H9 (cell line): ENCODE measurements around the gene DUSP1. TPM values are rescaled to one million over a fixed set of nuclear protein-coding genes. Genes with fewer than 3 reads are reported as not detected.

Source experiments
- DNase-seq: peaks from one replicate; pipeline ENCODE4 v3.0.0-alpha.2; 2017
- H2AFZ ChIP-seq: one replicate; pipeline ENCODE4 v1.6.1; 2013; ENCODE audit warnings: mild to moderate bottlenecking, low read length, control low read depth, moderate library complexity
- H2AK5ac ChIP-seq: 2 replicates; pipeline ENCODE4 v1.6.1; 2013; ENCODE audit warnings: low read length, control low read depth, mixed read lengths; ENCODE audit not compliant: insufficient read length
- H2BK120ac ChIP-seq: one replicate; pipeline ENCODE4 v1.6.1; 2013; ENCODE audit warnings: low read depth, mild to moderate bottlenecking, low read length, control low read depth, inconsistent platforms; ENCODE audit not compliant: poor library complexity, severe bottlenecking
- H2BK12ac ChIP-seq: 2 replicates; pipeline ENCODE4 v1.6.1; 2013; ENCODE audit warnings: low read length, control low read depth, mixed read lengths, low read depth; ENCODE audit not compliant: insufficient read length
- H2BK15ac ChIP-seq: 2 replicates; pipeline ENCODE4 v1.6.1; 2013; ENCODE audit warnings: low read depth, low read length, control low read depth
- H2BK20ac ChIP-seq: one replicate; pipeline ENCODE4 v1.6.1; 2013; ENCODE audit warnings: low read depth, mild to moderate bottlenecking, low read length, control low read depth, inconsistent platforms; ENCODE audit not compliant: poor library complexity, severe bottlenecking
- H2BK5ac ChIP-seq: 2 replicates; pipeline ENCODE4 v1.6.1; 2013; ENCODE audit warnings: low read length, control low read depth, mixed read lengths; ENCODE audit not compliant: insufficient read length
- H3K14ac ChIP-seq: 2 replicates; pipeline ENCODE4 v1.6.1; 2013; ENCODE audit warnings: low read length, control low read depth; ENCODE audit not compliant: insufficient read depth
- H3K18ac ChIP-seq: 2 replicates; pipeline ENCODE4 v1.6.1; 2013; ENCODE audit warnings: low read depth, mild to moderate bottlenecking, mixed read lengths, low read length, control low read depth; ENCODE audit not compliant: insufficient read length
- H3K23ac ChIP-seq: 2 replicates; pipeline ENCODE4 v1.6.1; 2013; ENCODE audit warnings: low read length, control low read depth, mixed read lengths, low read depth; ENCODE audit not compliant: insufficient read length
- H3K23me2 ChIP-seq: 2 replicates; pipeline ENCODE4 v1.6.1; 2013; ENCODE audit warnings: low read depth, mild to moderate bottlenecking, mixed read lengths, low read length, control low read depth; ENCODE audit not compliant: insufficient read length, poor library complexity, severe bottlenecking
- H3K27ac ChIP-seq: 2 replicates; pipeline ENCODE4 v1.5.1; 2013; ENCODE audit warnings: low read length, control low read depth, mixed read lengths, low read depth; ENCODE audit not compliant: insufficient read length
- H3K27me3 ChIP-seq: 2 replicates; pipeline ENCODE4 v1.6.1; 2013; ENCODE audit warnings: low read length, control low read depth, inconsistent platforms; ENCODE audit not compliant: insufficient read depth
- H3K4ac ChIP-seq: 2 replicates; pipeline ENCODE4 v1.6.1; 2013; ENCODE audit warnings: low read depth, mild to moderate bottlenecking, control low read depth, inconsistent platforms, low read length, moderate library complexity
- H3K4me1 ChIP-seq: 2 replicates; pipeline ENCODE4 v1.6.1; 2013; ENCODE audit warnings: low read length, control low read depth, inconsistent platforms; ENCODE audit not compliant: insufficient read depth
- H3K4me2 ChIP-seq: 2 replicates; pipeline ENCODE4 v1.6.1; 2013; ENCODE audit warnings: low read length, control low read depth, mixed read lengths; ENCODE audit not compliant: insufficient read length, insufficient read depth
- H3K56ac ChIP-seq: 2 replicates; pipeline ENCODE4 v1.6.1; 2013; ENCODE audit warnings: low read depth, mild to moderate bottlenecking, mixed read lengths, low read length, control low read depth; ENCODE audit not compliant: insufficient read length
- H3K79me1 ChIP-seq: 2 replicates; pipeline ENCODE4 v1.6.1; 2013; ENCODE audit warnings: low read depth, mild to moderate bottlenecking, moderate library complexity, low read length, control low read depth, inconsistent platforms; ENCODE audit not compliant: insufficient read depth, poor library complexity, severe bottlenecking
- H3K79me2 ChIP-seq: 2 replicates; pipeline ENCODE4 v1.6.1; 2013; ENCODE audit warnings: low read length, control low read depth, inconsistent platforms; ENCODE audit not compliant: insufficient read depth
- H3K9ac ChIP-seq: 2 replicates; pipeline ENCODE4 v1.6.1; 2013; ENCODE audit warnings: low read length, control low read depth, mixed read lengths; ENCODE audit not compliant: insufficient read length; ENCODE audit errors: extremely low read depth
- H3K9me3 ChIP-seq: one replicate; pipeline ENCODE4 v1.6.1; 2013; ENCODE audit warnings: low read depth, low read length, inconsistent platforms; ENCODE audit not compliant: control insufficient read depth
- H3T11ph ChIP-seq: one replicate; pipeline ENCODE4 v1.6.1; 2013; ENCODE audit warnings: mild to moderate bottlenecking, low read length, control low read depth, inconsistent platforms
- H4K20me1 ChIP-seq: one replicate; pipeline ENCODE4 v1.6.1; 2013; ENCODE audit not compliant: control insufficient read depth, insufficient read length, insufficient read depth
- H4K5ac ChIP-seq: 2 replicates; pipeline ENCODE4 v1.6.1; 2013; ENCODE audit warnings: low read depth, mild to moderate bottlenecking, mixed read lengths, low read length, control low read depth; ENCODE audit not compliant: insufficient read length
- H4K8ac ChIP-seq: replicated peaks from 2 replicates; pipeline ENCODE4 v1.6.1; 2013; ENCODE audit warnings: low read length, control low read depth, mixed read lengths, low read depth; ENCODE audit not compliant: insufficient read length
- H4K91ac ChIP-seq: 2 replicates; pipeline ENCODE4 v1.6.1; 2013; ENCODE audit warnings: low read depth, mild to moderate bottlenecking, moderate library complexity, mixed read lengths, low read length, control low read depth; ENCODE audit not compliant: insufficient read length
- H3K27ac Mint-ChIP-seq, 3 experiments: 2 replicates in 2 of 3; 3 replicates in 1 of 3; pipeline ENCODE4 v1.8.0; 2020 to 2021; ENCODE audit warnings: mixed read lengths in 3 of 3, mild to moderate bottlenecking in 1 of 3, moderate library complexity in 1 of 3
- H3K27me3 Mint-ChIP-seq: 2 replicates; pipeline ENCODE4 v1.8.0; 2021; ENCODE audit warnings: low read depth, mild to moderate bottlenecking, moderate library complexity, mixed read lengths
- H3K36me3 Mint-ChIP-seq, 3 experiments: 2 replicates in 2 of 3; 3 replicates in 1 of 3; pipeline ENCODE4 v1.8.0; 2020 to 2021; ENCODE audit warnings: low read depth in 3 of 3, mixed read lengths in 3 of 3; ENCODE audit not compliant: insufficient read depth in 1 of 3
- H3K4me1 Mint-ChIP-seq, 2 experiments: 2 replicates each; pipeline ENCODE4 v1.8.0; 2020; ENCODE audit warnings: mixed read lengths in 2 of 2
- H3K4me3 Mint-ChIP-seq, 2 experiments: 2 replicates in 1 of 2; 3 replicates in 1 of 2; pipeline ENCODE4 v1.8.0; 2020 to 2021; ENCODE audit warnings: mild to moderate bottlenecking in 2 of 2, mixed read lengths in 2 of 2, moderate library complexity in 1 of 2
- H3K9me3 Mint-ChIP-seq, 2 experiments: 2 replicates in 1 of 2; 3 replicates in 1 of 2; pipeline ENCODE4 v1.8.0; 2020; ENCODE audit warnings: mild to moderate bottlenecking in 2 of 2, mixed read lengths in 2 of 2, moderate library complexity in 1 of 2
- CTCF ChIP-seq: fragments of 200-600 bp; sonication (generic); conservative IDR thresholded peaks from 3 replicates; pipeline ENCODE4 v1.8.0; 2021; ENCODE audit warnings: antibody characterized with exemption, mild to moderate bottlenecking
- WGBS: extraction: QIAGEN DNeasy Blood & Tissue Kit; methylation state at CpG from one replicate; pipeline ENCODE4 v1.1.7; 2013; ENCODE audit warnings: missing lambda C conversion rate, low lambda C conversion rate, mixed read lengths; ENCODE audit not compliant: insufficient read length; ENCODE audit errors: extremely low coverage; 5-methylcytosine and 5-hydroxymethylcytosine counted together
- total RNA-seq: library from RNA; stranded (reverse); gene quantifications from 2 replicates; pipeline ENCODE4 v1.2.1, GENCODE V29; 2021

The DUSP1 gene
- total RNA-seq, 1 experiment from 2014 or later = 10.9 TPM

DNA sequence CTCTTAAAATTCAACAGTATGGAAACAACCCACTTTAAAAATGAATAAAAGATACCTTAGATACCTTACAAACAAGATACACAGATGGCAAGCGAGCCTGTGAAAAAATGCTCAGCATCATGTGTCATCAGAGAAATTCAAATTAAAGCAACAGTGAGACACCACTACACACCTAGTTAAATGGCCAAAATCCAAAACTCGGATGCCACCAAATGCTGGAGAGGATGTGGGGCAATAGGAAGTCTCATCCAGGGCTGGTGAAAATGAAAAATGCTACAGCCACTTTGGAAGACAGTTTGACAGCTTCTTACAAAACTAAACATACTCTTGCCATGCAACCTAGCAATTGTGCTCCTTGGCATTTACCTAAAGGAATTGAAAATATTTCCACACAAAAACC is 17.9 kb downstream of the DUSP1 start:
- Histone ChIP-seq H3K4me1 (peaks cover 2% of the 10 kb centered on the region; the same call in 1 of the 2 replicates), H4K5ac (no peak overlapping the region), H3K18ac (no peak overlapping the region), H4K91ac (no peak overlapping the region), H2BK120ac (no peak overlapping the region), H3K14ac (no peak overlapping the region), H3K27ac (no peak overlapping the region), H3K9ac (no peak overlapping the region), H3K4me2 (no peak overlapping the region), H2AK5ac (no peak overlapping the region), H2BK12ac (no peak overlapping the region), H3K23me2 (no peaks in the 10 kb centered on the region), H3K56ac (no peak overlapping the region), H4K20me1 (no peaks in the 10 kb centered on the region), H3T11ph (no peak overlapping the region), H2BK20ac (no peak overlapping the region), H3K79me1 (no peaks in the 10 kb centered on the region), H2AFZ (no peak overlapping the region), H2BK5ac (no peak overlapping the region), H3K23ac (no peak overlapping the region), H3K79me2 (no peaks in the 10 kb centered on the region), H3K9me3 (no peaks in the 10 kb centered on the region), H3K4ac (no peak overlapping the region), H4K8ac (no peak overlapping the region), H3K27me3 (no peaks in the 10 kb centered on the region; the same call in 1 of the 2 replicates), H2BK15ac (no peak overlapping the region; the same call in 1 of the 2 replicates)
- no peak for DNase-seq
- Mint-ChIP-seq H3K9me3 (no peaks in the 10 kb centered on the region; a peak in 1 of 5 replicates), H3K36me3 (no peaks in the 10 kb centered on the region; a peak in 1 of 7 replicates), H3K4me3 (no peak overlapping the region), H3K27ac (no peak overlapping the region), H3K27me3 (peaks cover 59% of the 10 kb centered on the region), H3K4me1 (peaks cover 8% of the 10 kb centered on the region in 2 experiments)
- no peak for TF ChIP-seq CTCF
- no CpG with 5 or more reads among the region's 2 CpGs for WGBS
